Neural cell (in vitro differentiated cells): ENCODE results near the gene PIGM.

ENCODE experiments used
- EP300 ChIP-seq: fragments of 450-650 bp; conservative IDR thresholded peaks from 2 replicates; pipeline ENCODE4 v1.6.1; 2014; ENCODE audit warnings: antibody characterized with exemption, mild to moderate bottlenecking, moderate library complexity; ENCODE audit not compliant: poor library complexity, severe bottlenecking
- EZH2 ChIP-seq: fragments of 200-600, 300-800 bp; shearing (Covaris generic), sonication (generic); IDR thresholded peaks from 2 replicates; pipeline ENCODE4 v1.6.1; 2014; ENCODE audit warnings: antibody characterized with exemption, low read length, borderline replicate concordance, mild to moderate bottlenecking; ENCODE audit not compliant: insufficient read depth, poor library complexity, severe bottlenecking
- MXI1 ChIP-seq: fragments of 450-650 bp; conservative IDR thresholded peaks from 2 replicates; pipeline ENCODE4 v1.6.1; 2014; ENCODE audit warnings: antibody characterized with exemption, mild to moderate bottlenecking; ENCODE audit not compliant: poor library complexity, severe bottlenecking
- POLR2AphosphoS5 ChIP-seq: IDR thresholded peaks from 2 replicates; pipeline ENCODE4 v1.6.1; 2012
- RAD21 ChIP-seq: fragments of 450-650 bp; conservative IDR thresholded peaks from 2 replicates; pipeline ENCODE4 v1.6.1; 2014; ENCODE audit warnings: antibody characterized with exemption, mild to moderate bottlenecking, moderate library complexity
- SMC3 ChIP-seq: fragments of 450-650 bp; conservative IDR thresholded peaks from 2 replicates; pipeline ENCODE4 v1.6.1; 2014; ENCODE audit warnings: antibody characterized with exemption, mild to moderate bottlenecking, moderate library complexity; ENCODE audit not compliant: poor library complexity
- TAF1 ChIP-seq: IDR thresholded peaks from 2 replicates; pipeline ENCODE4 v1.6.1; 2012; ENCODE audit warnings: low read depth
- TF ChIP-seq, protein P1 (sequence below): fragments of 450-650 bp; IDR thresholded peaks from 2 replicates; pipeline ENCODE4 v1.5.1; 2014; ENCODE audit warnings: antibody characterized with exemption, mild to moderate bottlenecking, moderate library complexity; ENCODE audit not compliant: poor library complexity, severe bottlenecking
- TF ChIP-seq, protein P2 (sequence below): IDR thresholded peaks from 2 replicates; pipeline ENCODE4 v1.6.1; 2012; ENCODE audit warnings: borderline replicate concordance

DNA sequence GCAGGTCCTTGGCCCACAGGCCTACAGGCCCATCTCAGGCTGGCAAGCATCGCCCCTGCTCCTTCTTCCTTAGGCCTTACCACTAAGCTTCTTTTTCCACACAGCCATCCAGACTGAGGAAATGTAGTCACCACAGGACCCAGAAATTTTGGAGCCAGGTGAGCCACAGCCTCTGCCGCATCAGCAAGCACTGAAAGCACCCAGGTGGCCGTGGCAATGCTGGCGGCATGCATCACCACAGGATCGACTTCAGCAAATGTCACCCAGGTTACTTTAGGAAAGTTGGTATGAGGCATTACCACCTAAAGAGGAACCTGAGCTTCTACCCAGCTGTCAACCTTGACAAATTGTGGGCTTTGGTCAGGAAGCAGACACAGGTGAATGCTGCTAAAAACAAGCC lies 11.6 kb downstream of the PIGM start:
- TF ChIP-seq POLR2AphosphoS5 (no peak), EP300 (no peak), TAF1 (no peak), SMC3 (no peak), EZH2 (no peak), MXI1 (no peak), RAD21 (no peak)
- TF ChIP-seq, protein P1, sequence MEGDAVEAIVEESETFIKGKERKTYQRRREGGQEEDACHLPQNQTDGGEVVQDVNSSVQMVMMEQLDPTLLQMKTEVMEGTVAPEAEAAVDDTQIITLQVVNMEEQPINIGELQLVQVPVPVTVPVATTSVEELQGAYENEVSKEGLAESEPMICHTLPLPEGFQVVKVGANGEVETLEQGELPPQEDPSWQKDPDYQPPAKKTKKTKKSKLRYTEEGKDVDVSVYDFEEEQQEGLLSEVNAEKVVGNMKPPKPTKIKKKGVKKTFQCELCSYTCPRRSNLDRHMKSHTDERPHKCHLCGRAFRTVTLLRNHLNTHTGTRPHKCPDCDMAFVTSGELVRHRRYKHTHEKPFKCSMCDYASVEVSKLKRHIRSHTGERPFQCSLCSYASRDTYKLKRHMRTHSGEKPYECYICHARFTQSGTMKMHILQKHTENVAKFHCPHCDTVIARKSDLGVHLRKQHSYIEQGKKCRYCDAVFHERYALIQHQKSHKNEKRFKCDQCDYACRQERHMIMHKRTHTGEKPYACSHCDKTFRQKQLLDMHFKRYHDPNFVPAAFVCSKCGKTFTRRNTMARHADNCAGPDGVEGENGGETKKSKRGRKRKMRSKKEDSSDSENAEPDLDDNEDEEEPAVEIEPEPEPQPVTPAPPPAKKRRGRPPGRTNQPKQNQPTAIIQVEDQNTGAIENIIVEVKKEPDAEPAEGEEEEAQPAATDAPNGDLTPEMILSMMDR, result no peak
- TF ChIP-seq, protein P2, sequence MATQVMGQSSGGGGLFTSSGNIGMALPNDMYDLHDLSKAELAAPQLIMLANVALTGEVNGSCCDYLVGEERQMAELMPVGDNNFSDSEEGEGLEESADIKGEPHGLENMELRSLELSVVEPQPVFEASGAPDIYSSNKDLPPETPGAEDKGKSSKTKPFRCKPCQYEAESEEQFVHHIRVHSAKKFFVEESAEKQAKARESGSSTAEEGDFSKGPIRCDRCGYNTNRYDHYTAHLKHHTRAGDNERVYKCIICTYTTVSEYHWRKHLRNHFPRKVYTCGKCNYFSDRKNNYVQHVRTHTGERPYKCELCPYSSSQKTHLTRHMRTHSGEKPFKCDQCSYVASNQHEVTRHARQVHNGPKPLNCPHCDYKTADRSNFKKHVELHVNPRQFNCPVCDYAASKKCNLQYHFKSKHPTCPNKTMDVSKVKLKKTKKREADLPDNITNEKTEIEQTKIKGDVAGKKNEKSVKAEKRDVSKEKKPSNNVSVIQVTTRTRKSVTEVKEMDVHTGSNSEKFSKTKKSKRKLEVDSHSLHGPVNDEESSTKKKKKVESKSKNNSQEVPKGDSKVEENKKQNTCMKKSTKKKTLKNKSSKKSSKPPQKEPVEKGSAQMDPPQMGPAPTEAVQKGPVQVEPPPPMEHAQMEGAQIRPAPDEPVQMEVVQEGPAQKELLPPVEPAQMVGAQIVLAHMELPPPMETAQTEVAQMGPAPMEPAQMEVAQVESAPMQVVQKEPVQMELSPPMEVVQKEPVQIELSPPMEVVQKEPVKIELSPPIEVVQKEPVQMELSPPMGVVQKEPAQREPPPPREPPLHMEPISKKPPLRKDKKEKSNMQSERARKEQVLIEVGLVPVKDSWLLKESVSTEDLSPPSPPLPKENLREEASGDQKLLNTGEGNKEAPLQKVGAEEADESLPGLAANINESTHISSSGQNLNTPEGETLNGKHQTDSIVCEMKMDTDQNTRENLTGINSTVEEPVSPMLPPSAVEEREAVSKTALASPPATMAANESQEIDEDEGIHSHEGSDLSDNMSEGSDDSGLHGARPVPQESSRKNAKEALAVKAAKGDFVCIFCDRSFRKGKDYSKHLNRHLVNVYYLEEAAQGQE, result no peak
